GF-D8 (cell line): ENCODE data around the gene FXYD6.

Experiments used
- DNase-seq: peaks from one replicate; lab custom pipeline; 2025; lab: John Stamatoyannopoulos, UW

The FXYD6 gene

DNA sequence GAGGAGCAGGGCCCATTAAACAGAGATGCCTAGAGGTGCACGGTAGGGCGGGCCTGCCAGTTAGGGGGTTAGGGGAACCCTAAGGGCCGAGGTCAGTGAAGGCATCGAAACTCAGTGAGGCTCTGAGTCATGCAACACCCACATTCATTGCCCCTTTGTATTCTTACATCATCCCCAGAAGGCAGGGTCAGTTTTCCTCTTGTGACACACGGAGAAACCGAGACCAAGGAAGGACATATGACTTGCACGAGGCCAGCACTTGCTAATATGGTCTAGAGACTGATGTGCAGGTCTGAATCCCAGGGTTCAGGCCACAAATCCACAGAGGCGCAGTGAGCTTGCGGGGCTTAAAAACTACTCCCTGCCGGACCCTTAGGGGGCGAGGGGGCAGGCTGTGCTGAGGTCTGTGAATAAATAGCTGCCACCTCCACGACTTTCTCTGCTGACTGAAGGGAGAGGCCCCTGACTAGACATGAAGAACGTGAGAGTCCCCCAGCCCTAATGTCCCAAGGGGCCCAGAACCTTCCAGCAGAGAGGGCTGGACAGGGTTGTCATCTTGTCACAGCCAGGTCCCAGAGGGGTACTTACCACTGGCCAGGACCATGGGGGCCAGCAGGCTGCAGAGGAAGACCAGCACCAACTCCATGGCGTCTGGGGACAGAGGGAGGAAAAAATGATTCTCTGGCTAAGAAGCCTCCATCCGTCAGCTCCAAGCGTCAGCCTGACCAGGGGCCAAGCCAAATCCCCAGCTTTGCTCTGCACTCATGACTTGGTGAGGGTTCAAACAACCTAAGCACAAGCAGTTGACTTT is 34.1 kb downstream of the FXYD6 start:
- no peak for DNase-seq

DNA sequence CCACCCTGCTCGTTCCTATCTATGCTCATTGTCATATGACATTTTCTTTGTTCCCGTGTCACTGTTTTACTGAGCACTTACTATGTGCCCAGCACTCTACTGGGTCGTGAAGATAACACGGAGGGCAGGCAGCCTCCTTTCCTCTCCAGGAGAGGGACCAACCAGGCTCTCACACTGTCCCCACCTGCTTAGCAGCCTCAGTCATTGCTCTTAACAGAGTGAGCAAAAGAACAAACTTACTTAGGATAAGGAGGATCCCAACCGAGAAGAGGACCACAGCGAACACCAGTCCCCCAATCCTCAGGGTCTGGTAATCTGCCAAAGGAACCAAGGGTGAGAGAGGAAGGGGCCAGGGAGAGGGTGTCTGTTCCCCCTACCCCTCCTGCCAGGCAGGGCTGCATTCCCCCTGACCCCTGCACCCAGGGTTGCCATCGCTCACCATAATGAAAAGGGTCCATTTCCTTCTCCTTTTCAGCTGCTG is 34.9 kb downstream of the FXYD6 start:
- DNase-seq = no peak

DNA sequence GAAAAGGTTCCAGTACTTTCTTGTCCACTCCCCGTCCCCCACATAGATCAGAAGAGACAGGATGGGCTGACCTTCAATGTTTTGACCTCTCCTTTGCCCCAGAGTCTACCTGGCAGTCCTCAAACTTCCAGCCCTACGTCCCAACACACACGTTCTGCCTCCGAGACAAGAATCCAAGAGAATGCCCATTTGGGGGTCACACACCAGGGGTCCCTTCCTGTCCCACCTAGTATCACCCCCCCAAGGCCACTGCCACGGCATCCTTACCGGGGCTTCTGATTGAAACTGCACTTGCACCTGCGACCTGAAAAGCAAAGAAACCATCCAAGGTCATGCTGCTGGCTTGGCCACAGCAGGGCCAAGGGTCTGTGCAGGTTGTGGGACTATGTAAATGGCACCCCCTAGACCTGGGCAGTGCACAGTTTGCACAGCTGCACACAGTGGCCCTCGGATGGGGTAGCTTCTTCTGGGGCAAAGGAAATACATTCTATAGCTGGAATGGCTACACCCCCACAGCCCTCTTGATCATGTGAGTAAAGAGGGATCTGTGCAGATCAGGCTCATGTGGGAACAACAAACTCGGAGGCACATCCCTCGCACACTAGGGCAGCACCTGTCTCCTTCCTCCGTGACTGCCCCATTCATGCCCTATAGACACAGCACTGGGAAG is 35.4 kb downstream of the FXYD6 start:
- no peak for DNase-seq

DNA sequence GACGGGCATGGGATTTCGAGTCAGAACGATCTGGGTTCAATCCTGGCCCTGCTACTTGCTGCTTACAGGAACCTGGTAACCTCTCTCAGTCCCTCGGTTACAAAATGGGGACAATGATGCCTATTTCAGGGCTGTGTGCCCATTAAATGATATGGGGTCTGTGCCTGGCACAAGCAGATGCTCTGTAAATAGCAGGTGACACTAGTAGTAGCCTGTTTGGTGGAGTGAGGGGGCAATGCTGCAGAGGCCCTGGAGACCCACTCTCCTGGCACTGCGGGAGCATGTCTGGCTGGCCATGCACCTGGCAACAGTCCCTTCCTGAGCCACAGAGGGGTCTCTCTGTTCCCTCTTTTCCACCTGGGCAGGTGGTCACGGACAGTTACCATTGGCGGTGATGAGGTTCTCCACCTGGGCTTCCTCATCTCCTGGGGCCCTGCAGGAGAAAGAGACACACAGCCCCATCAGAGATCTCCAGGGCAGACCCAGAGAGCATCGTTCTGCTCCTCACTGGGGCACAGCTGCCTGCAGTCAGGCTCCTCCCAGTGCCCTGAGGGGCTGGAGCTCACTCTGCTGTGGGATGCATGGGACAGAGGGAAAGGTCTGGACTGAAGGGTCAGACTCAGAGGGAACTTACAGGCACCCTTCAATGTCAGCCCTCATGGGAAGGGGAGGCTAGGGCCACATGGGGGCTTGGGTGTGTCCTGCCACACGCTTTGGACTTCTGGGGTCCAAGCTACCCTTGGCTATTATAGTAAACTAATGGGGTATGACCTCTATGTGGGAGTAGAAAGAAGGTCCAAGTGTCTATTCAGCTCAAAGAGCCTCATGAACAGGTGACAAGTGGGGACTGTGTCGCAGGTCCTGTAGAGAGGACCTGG is 36.3 kb downstream of the FXYD6 start:
- DNase-seq = no peak

DNA sequence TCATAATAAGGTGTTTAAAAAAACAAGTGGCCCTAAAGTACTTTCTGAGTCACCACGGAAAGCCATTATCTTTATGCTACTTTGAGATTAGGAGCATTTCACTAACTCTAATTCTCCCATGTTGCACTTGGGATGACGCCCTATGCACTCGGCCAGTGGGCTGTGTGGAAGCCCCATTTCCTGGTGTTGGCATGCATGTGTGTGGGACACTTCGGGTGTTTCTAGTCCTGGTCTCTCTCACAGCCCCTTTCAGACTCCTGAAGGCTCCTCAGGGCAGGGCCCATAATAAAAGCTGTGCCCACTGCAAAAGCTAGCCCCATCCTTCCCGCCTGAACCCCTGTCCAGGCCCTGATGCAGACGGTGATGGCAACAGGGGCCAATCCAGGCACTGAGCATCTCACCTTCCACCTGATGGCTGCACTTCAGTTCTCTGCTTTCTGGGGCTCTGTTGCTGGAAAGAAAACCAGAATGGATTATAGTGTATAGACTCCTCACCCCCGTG is 37.0 kb downstream of the FXYD6 start:
- no peak for DNase-seq

DNA sequence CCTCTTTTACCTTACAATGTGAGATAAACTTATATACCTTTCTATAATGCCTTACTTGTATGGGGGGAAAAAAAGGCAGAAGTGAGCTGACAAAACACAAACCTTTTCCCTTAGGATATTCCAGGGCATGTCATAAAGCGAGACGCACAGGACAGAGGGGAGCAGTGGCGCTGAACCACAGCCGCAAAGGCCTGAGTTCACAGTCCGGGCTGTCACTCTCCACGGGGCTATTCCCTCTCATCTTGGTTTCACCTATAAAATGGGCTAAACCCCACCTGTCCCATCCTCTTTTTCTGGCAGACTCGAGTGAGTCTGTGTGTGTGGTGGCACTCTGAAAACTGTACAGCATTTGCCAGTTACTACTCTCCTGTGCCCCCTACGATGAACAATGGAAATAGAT is 37.6 kb downstream of the FXYD6 start:
- DNase-seq = no peak

DNA sequence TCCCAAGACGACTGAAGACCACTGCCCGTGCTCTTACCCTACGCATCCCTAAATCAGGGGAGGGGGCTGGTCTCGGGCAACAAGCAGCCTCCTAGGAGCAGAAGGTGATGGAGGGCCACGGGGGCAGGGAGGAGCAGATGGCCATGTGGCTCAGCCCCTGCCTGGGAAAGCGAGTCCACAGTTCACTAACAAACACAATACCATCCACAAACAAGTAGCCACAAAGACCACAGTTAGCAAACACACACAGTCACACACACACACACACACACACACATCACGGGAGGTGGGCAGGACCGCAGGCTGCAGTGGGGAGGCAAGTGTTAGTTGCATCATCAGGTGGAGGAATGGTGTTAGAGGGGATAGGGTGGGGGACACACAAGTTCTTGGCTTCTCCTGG is 38.7 kb downstream of the FXYD6 start:
- no peak for DNase-seq

DNA sequence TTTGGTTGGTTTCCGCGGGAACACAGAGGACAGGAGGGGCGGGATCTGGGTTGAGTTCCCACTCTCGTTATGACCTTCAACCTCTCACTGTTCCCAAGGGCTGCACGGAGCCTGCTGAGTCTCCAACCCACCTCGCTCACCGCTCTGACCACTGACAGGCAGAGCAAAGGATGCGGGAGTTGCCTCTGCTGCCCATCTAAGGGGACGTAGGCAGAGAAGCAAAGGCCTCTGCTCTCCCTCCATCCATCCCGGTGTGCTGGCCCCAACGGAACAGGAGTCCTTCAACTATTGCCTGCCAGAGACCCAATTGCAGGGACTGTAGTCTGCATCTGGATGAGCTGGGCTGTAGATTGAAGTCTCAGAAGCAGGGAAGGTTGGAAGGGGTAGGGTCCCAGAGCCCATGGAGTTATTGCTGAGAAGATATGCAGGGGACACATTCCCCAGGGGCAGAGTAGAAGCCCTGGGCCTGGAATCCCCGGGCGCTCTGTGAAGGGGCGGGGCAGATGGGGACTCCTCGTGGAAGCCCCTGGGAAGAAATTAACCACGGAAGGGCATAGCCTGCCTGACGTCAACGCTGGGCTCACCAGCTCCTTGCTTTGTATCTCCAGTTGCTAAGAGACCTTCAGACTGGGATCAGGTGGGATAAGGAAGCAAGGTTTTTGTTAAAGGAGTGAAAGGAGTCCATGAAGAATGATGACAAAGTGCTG is 39.2 kb downstream of the FXYD6 start:
- no peak for DNase-seq

DNA sequence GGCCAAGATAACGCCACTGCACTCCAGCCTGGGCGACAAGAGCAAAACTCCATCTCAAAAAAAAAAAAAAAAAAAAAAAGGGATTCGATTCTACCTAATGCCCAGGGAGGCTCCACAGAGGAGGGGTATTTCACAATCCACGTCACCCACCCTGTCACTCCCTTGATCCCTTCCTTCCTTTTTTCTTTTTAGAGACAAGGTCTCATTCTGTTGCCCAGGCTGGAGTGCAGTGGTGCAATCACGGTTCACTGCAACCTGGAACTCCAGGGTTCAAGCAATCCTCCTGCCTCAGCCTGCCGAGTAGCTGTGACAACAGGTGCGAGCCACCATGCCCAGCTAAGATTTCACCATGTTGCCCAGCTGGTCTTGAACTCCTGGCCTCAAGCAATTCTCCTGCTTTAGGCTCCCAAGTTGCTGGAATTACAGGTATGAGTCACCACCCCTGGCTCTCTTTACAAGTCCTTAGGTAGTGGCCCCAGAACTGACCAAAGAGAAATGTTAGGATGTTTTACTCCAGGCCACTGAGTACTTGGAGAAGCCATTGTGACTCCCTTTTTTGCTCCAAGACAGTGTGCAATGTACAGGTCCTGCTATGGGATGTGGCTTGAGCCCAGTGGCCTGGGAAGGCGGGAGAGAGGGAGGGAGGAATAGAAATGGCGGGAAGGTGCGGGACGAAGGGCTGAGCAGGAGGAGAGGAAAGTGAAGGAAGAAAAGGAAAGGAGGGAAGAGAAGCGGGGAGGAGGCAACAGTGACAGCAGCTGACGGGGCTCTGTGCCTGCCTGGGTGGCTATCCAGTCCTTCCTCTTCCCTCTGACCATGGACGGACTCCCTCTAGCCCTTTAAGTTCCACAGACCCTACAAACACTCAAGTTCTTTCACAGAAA is 40.1 kb downstream of the FXYD6 start:
- no peak for DNase-seq

DNA sequence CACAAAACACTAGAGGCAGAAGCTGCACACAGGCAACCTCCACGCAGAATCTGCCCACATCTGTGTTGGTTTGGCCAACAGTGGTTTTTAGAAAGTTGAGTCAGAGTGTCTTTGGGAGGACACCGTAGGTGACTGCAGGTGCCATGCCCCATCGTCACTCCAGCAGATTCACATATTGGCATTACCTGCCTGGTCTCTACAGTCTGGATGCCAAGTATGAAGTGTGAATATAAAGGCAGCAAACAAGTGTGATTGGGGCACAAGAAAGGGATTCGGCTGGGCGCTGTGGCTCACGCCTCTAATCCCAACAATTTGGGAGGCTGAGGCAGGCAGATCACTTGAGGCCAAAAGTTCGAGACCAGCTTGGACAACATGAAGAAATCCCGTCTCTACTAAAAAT is 40.9 kb downstream of the FXYD6 start:
- DNase-seq = no peak

DNA sequence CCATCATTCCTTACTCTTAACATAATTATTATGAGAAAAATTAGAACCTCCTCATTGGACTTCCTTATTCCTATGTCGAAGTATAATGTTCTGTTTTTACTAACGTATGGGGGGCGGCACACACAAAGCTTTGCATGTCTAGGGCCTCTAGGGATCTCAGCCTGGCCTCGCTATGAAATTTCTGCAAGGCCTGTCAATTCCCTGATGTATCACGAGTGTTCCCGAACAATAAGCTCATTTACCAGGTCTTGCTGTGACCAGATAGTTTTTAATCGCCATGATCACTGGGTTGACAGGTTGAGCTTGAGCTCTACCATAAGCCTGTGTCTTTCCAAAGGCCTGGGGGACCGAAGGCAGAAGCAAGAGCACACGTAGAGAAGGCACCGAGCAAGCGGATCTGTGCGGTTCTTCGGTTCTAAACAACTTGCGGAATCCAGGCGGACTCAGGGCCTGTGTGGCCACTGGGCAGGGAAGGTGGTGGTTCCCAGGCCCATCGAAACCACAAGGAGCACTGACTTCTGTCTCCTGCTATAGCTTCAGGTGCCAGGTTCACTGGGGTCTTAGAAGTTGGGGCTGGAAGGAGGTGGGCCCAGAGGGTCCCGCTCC is 41.5 kb downstream of the FXYD6 start:
- no peak for DNase-seq

DNA sequence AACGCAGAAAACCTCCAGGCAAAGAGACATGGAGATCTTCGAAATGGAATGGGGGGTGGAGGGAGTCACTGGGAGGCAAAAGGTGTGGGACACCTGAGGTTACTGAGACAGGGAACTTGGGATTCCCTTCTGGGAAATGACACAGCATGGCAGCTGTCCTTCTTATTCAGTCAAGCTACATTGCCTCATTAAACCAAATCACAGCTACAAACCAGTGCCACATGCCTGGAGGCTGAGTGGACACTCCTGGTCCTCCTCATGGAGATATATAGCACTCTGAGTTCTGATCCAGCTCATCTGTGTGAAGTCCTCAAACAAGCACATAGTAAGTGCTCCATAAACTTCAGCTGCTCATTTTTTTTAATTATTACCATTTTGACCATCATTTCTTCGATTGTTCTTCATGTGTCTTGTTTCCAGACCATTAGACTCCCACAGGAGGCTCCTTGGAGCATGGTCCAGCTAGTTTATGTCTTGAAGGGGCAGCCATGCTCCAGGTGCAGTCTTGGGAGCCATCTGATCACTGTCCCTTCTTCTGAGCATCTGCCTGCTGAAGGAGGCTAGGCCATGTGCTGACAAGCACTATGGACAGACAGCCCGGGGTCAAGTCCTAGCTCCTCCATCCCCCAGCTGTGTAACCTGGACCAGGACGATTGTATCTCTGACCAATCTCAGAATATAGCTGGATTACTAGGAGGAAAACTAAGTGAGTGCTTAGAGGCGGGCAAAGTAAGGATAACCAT is 42.2 kb downstream of the FXYD6 start:
- no peak for DNase-seq

DNA sequence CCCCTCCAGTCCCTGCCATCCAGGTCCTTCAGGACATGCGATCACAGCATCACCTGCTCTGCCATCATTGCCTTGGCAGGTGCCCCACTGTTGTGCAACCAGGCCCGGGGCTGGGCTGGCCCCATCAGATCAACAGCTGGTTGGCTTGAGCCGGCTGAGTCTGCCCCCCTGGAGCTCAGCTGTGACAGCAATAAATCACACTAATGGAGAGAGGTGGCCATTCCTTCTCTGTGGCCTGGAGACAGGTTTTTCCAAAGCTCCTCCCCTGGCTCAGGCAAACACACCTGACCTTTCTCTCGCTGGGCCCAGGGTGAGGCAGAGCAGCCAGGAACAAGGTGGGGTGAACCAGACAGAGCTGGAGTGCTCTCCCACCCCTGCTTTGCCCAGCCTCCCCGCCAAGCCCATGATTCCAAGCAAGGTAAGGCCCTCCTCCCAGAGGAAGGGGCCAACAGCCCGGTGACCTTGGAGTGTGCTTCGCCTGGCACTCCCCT is 43.0 kb downstream of the FXYD6 start:
- DNase-seq = no peak

DNA sequence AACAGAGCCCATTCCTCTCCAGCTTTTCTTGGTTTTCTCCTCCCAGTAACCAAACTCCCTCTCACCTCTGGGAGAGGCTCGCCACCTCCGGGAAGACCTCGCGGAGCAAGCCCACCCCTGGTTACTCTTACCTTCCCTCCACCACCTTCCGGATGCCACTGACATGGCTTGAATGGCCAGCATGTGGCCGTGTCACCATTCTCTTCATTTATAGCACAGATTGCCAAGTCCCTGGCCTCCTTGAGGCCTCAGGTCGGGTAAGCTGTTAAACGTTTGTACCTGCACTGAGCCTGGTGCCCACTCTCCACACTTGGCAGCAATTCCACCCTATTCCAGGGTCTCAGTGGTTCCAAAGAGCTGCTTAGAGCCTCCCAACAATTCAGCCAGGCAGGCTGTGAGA is 43.9 kb downstream of the FXYD6 start:
- no peak for DNase-seq

DNA sequence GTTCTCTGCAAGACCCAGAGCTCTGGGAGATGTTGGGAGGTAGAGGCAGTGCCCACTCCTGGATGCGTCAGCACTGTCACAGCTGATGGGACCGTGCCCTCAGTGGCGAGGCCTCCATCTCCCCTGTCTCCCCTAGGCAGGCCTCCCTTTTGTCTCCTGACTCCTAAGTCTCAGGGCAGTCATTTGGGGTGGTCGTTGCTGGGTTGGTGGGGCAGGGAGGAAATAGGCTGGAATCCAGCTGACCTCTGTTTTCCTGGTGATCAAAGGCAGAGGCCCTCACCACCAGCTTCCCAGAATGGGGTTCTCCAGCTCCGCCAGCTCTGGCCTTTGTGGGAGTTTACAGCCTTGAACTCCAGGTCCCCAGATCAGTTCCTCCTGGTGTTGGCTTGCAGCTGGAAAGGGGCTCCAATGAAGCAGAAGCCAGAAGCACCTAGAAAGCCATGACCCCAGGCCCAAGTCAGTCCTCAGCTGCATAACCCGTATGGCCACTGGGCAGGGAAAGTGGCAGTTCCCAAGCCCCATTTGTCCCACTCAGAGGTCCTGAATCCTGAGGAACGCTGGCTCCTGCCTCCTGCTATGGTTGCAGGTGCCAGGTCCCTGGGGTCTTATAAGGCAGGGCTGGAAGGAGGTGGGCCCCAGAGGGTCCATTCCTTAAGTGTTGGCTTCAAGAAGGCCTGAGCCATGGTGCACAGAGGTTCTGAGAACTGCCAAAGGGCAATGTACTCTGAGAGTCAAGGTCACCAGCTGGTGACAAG is 44.6 kb downstream of the FXYD6 start:
- DNase-seq = no peak

DNA sequence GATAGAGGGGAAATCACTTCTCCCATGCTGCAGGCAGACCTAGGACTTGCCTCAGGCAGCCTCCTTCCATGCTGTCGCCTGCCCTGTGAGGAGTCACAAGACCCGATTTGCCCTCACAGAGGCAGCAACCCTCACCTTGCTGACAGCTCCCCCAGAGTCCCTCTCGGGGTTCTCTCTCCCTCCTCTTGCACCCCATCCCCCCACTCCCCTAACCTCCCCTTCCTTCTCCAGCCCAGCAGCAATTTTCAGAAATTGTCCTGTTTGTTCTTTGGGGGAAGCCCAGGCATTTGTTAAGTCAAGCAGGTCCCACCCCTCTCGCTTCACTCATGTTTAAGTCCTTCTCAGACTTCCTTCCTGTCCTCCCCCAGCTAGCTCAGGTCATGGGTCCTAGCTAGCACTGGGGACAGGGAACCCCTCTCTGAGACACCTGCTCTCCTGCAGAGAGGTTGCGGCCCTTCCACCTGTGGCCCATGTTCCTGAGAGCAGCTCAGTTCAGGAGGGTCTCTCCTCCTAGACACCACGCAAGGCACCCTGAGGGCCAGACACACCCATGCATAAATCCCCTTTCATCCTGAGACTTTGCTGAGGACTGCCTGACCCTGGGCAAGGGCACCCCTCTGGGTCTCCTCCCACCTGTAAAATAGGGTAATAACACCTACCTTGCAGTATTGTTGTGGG is 45.6 kb downstream of the FXYD6 start:
- no peak for DNase-seq

DNA sequence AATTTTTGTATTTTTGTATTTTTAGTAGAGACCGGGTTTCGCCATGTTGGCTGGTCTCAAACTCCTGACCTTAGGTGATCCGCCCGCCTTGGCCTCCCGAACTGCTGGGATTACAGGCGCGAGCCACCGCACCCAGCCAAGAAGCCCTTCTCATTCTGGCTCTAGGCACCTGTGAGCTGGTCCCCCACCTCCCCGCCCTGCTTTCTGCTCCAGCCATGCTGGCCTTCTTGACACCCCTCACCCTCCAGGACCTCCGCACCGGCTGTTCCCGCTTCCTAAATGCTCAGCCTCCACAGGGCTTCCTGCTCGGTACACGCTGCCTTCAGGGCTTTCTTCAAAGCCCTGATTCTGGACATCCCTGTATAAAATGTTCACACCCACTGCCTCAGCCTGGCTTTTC is 46.4 kb downstream of the FXYD6 start:
- DNase-seq = no peak

DNA sequence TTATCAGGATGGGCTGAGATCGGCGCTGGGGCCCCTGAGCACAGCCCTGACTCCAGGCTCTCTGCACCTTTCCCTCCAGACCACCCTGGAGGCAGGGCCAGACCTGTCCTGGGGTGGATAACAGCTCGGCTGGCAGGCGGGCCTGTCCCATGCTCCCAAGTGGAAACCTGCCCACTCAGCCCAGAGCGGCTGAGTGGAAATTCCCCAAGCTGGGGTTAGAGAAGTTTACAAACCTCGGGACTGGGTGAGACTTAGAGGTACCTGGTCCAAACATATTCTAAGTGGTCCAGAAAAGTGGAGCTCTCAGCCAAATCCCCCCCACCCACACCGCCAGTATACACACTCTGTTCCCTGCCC is 47.1 kb downstream of the FXYD6 start:
- no peak for DNase-seq
